Left colon (tissue), 2 donors: ENCODE measurements around the gene RPS13. TPM values are rescaled to one million over a fixed set of nuclear protein-coding genes. Genes with fewer than 3 reads are reported as not detected.
"Not testable (repeated sequence)": the region's sequence is repeated elsewhere in the genome, so short reads cannot be mapped to it uniquely, and the experiment has no call there.

ENCODE experiments used
- ATAC-seq: fragments of 200-7000 bp; cut with Tn5 transposase; one replicate; pipeline ENCODE4 v1.9.1; 2020; ENCODE audit warnings: mild to moderate bottlenecking, moderate library complexity
- DNase-seq, 2 donors: peaks; one replicate each; pipeline ENCODE4 v3.0.0-alpha.2; 2020
- intact Hi-C, 2 donors: fragments of 100-400 bp; cut with DNase I in 1 of 2; cut with micrococcal nuclease in 1 of 2; formaldehyde crosslinking; loops; one replicate each; pipeline versions ENCODE4 v1.11.2 to v1.14.0; 2022; cut with DNase I, micrococcal nuclease
- long read RNA-seq: library from polyadenylated mRNA; unstranded; transcript quantifications from one replicate; pipeline ENCODE4 v2.0.0, GENCODE V29; 2021
- total RNA-seq, 2 donors: library from RNA; stranded (reverse); fragmentation: NEBNext Ultra II Directional; extraction: Animal tissue kit (Norgen Biotek cat#: 25700); gene quantifications; one replicate each; pipeline ENCODE4 v1.2.1, GENCODE V29; 2021
- donor health status: DM: no; HTN: no; CAD: no.
- donor health status: DM: yes; HTN: yes; CAD: no.

Gene RPS13
- total RNA-seq = 100 to 1,000 TPM; 635 to 695 TPM
- long read RNA-seq, transcript RPS13-202 (6 exons, 646 nt) = major isoform, 276 of 282 reads
- long read RNA-seq, partial matches to known transcripts = 1 of 282 reads
- long read RNA-seq, other reads (novel, unspliced or antisense) = 2 of 282 reads

DNA sequence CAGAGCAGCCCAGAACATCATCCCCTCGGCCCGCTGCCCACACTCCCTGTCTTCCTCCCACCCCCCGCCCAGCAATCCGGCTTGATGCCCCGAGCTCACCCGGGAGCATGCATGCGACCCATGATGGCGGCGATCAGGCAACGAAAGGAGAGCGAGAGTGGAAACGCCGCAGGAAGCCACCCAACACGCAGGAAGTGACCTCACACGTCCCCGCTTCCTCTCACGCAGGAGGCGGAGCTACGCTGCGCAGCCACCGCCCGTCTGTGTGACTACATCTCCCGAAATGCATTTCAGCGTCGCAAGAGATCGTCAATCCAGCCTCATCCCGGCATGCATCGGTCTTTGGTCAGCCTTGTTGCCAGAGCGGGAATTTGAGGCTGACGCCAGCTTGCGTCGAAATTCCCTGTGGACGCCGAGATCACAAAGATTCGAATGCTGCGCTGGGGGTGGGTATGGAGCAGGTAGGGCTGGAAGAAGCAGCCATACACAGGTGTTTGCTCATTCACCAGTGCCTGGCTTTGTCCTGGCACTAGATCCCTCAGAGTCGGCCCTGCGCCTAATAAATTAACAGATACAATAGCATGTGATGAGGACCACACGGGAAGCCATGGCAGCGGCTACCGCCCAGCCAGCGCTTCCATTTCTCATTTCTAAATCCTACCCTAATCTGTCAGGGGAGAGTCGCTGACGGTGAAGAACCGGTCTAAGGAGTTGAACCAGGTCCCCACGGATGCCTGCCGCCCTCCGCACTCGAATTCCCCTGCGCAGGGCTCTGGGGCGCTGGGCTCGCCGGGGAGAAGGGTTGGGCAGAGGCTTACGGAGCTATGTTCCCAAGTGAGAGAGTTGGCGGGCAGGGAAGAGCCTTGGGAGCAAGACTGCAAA is at the start of gene RPS13:
RPS13 (minus strand) TSS at position 148 of the 882 bp plus-strand sequence; CDS start at position 122, 26 bp downstream.
- DNase-seq (peak; percentile 95 to 98), ATAC-seq (peak; percentile 95)
- intact Hi-C loops = no loop called here

DNA sequence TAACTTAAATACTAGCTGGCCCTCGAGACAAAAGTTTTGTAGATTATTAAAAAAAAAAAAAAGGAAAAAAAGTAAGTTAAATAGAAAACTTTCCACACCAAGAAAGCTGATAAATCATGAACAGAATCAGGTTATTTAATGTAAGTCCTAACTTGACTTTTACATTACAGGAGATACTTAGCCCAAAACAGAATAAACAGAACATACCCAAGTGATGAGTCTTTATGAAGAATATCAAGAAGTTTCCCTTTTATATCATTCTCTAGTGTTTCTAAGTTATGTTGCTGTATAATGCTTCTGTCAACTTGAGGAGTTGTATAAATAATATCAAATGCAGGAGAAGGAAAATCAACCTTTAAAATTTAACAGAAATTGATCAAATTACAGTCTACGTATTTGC is 44.5 kb upstream of the RPS13 start:
- ATAC-seq (no peak), DNase-seq (no peak)
- intact Hi-C loops = no loop called here

DNA sequence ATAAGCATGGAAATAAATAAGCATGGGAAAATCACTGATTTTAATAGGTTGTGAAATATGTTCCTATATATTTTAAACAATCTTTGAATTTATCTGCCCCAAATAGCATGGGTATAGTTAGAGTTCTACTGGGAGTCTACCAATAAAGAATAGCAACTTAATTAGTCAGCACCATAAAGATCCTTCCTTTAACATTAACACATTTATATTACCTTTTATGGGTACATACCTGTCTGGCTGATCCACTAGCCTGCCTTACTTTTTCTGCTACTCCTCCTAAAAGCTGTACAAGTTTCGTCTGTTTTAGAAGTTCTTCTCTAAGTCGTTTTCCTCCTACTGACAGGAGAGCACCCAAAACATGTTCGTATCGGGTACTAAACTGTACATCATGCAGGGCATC is 39.8 kb upstream of the RPS13 start:
- intact Hi-C loops = no loop called here
- DNase-seq (no peak), ATAC-seq (no peak)

DNA sequence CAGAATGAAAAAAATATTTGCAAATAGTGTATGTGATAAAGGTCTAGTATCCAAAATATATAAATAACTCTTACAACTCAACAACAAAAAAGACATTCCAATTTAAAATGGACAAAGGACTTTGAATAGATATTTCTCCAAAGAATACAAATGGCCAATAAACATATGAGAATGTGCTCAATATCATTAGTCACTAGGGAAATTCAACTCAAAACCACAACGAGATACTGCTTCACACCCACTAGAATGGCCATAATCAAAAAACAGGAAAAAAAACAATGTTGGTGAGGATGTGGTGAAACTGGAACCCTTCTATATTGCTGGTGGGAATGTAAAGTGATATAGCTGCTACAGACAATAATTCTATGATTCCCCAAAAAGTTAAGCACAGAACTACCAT is 38.6 kb upstream of the RPS13 start:
- no peak for ATAC-seq
- intact Hi-C loops = no loop called here
- no peak for DNase-seq

DNA sequence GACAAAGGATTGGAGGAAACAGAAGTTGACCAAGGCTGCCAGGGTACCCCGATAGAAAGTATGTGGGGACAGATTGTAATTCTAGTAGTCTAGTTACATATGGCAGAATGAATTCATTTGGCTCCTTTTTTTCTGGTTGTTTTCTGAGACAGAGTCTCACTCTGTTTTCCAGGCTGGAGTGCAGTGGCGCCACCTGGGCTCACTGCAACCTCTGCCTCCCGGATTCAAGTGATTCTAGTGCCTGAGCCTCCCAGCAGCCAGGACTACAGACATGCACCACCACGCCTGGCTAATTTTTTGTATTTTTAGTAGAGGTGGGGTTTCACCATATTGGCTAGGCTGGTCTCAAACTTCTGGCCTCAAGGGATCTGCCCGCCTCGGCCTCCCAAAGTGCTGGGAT is 30.3 kb upstream of the RPS13 start:
- DNase-seq, intact Hi-C loops, ATAC-seq: not testable (repeated sequence)

DNA sequence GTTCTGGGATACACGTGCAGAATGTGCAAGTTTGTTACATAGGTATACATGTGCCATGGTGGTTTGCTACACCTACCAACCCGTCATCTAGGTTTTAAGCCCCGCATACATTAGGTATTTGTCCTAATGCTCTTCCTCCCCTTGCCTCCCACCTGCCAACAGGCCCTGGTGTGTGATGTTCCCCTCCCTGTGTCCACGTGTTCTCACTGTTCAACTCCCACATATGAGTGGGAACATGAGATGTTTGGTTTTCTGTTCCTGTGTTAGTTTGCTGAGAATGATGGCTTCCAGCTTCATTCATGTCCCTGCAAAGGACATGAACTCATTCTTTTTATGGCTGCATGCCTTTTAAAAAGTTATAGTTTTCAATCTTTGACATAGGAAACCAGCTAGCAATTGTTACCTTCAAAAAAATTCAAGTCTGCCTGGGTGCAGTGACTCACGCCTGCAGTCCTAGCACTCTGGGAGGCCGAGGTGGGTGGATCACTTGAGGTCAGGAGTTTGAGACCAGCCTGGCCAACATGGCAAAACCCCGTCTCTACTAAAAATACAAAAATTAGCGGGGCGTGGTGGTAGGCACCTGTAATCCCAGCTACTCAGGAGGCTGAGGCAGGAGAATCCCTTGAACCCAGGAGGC is 28.1 kb upstream of the RPS13 start:
- DNase-seq, ATAC-seq, intact Hi-C loops: not testable (repeated sequence)

DNA sequence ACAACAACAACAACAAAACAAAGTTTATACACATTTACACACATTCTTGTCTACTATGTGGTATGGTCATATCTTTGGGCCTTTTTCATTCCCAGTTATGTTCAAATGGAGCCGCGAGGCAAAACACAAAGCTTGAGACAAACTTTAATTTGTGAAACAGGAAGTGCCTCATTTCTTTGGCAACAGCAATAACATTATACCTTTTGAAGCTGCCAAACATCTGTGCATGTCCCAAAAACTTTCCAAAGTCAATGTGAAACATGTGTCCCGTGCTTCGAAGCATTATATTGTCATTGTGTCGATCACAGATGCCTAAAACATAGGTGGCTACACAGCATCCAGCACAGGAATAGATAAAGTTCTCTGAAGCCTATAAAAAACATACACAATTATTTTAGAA is 25.0 kb upstream of the RPS13 start:
- intact Hi-C loops = no loop called here
- no peak for DNase-seq
- ATAC-seq = no peak

DNA sequence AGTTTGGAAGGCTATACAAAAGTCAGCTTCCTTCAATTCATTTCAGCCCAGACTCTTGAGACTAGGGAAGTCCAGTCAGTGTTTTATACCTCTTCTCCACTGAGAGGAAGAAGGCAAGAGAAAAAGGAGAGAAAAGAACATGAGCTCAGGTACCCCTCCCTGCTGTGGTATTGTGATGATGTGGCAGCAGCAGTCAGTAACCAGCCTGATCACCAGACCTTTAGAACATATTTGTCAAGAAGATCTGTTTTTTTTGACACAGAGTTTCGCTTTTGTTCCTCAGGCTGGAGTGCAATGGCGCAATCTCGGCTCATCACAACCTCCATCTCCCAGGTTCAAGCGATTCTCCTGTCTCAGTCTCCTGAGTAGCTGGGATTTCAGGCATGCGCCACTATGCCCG is 21.2 kb upstream of the RPS13 start:
- peak; percentile 22 for ATAC-seq

DNA sequence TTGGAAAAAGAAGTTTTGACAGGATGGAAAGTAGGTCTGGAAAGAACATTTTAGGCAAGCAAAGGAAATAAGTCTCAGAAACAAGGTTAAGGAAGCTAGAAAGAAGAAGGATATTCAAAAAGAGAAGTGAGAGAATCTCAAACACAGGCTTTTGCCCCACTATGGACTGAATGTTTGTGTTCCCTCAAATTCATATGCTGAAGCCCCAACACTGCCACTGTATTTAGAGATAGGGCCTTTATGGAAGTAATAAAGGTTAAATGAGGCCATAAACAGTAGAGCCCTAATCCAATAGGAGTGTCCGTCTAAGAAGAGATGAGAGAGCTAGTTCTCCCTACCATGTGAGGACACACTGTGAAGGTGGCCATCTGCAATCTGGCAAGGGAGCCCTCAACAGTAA is 20.6 kb upstream of the RPS13 start:
- no peak for DNase-seq
- peak; percentile 99 for ATAC-seq

More for the DNA sequence above, 21.2 kb upstream of the RPS13 start:
- no peak for DNase-seq
- intact Hi-C loops = no loop called here

DNA sequence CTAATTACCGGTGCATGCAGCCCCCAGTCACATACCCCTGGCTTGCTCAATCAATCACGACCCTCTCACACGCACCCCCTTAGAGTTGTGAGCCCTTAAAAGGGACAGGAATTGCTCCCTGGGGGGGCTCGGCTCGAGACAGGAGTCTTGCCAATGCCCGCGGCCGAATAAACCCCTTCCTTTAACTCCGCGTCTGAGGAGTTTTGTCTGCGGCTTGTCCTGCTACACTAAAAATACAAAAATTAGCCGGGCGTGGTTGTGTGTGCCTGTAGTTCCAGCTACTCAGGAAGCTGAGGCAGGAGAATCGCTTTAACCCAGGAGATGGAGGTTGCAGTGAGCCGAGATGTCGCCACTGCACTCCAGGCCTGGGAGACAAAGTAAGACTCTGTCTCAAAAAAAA is 8.5 kb upstream of the RPS13 start:
- ATAC-seq, DNase-seq, intact Hi-C loops: not testable (repeated sequence)

More for the DNA sequence above, 20.6 kb upstream of the RPS13 start:
- intact Hi-C loops = no loop called here

DNA sequence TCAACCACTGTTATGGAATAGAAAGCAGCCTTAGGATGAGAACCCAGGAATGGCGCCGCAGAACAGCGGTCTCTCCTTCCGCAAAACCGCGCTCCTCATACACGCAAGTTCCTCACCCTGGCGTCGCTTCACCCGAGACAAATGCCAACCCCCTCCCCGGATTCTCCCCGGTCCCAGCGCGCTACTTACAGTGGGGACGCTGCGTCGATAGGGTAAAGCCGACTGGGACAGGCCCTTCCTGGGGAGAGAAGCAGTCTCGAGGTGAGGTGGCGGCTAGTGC is 287 bp downstream of the RPS13 start:
- DNase-seq = no peak
- ATAC-seq = peak; percentile 31
- intact Hi-C loops = no loop called here

DNA sequence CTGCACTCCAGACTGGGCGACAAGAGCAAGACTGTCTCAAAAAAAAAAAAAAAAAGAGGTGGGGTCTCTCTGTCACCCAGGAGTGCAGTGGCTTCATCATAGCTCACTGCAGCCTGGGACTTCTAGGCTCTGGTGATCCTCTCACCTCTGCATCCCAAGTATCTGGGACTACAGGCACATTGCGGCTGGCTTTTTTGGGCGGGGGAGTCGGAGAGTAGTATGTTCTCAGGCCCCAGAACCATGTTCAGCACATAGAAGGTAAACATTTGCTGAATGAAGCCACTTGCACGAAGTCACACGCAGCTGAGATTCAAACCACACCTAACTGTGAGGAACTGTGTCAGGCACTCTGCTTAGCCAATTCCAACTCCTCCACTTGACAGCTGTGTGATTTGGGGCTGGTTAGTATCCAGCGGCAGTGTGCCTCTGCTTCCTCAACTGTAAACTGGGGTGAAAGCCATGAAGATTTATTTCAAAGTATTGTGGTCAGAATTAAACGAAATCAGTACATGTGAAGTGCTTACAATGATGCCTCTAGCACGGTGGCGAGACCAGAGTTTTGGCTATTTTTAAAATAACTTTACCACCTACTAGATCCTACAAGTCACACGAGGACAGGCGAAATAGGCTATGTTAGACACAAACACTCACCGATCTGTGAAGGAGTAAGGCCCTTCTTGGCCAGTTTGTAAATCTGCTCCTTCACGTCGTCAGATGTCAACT is 789 bp downstream of the RPS13 start:
- intact Hi-C loops = no loop called here
- ATAC-seq = peak; percentile 13
- DNase-seq = peak in 1 of 2 donors; percentile 17

DNA sequence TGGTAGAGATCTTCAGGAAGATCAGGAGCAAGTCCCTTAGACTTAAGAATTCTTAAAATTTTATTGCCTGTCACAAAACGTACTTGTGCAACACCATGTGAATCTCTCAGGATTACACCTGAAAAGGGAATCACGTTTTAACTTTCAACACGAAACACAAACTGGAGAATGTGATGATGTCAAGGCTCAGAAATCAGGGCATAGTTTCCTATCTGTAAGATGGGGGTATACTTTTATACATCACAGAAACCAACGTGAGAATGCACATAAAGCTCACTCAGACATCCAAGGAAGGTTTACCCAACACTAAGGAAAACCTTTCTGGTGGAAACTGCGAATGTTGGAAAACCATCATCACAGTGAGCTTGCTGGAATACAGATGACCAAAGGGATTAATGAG is 2.0 kb downstream of the RPS13 start:
- intact Hi-C loops = no loop called here
- DNase-seq (no peak), ATAC-seq (no peak)

DNA sequence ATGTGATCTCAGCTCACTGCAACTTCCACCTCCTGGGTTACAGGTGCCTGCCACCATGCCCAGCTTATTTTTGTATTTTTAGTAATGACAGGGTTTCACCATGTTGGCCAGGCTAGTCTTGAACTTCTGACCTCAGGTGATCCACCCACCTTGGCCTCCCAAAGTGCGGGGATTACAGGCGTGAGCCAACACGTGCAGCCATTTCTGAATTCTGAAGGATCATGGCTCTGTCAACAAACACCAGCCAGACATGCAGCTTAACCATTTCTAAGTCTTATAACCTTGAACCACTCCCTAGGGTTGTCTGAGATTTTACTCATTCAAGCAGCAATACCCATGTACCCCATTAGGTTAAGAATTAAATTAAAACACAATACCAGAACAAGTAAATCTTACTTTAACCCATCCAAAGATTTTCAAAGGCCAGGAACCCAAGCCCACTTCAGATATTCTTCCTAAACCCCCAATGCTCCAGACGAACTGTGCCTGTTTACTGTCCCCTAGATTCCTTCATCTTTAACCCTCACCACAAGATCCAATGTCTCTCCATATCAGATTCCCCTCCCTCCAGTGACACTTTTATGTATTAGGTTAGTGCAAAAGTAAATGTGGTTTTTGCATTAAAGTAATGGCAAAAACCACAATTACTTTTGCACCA is 4.0 kb downstream of the RPS13 start:
- ATAC-seq (no peak), DNase-seq (no peak)
- intact Hi-C loops = no loop called here

DNA sequence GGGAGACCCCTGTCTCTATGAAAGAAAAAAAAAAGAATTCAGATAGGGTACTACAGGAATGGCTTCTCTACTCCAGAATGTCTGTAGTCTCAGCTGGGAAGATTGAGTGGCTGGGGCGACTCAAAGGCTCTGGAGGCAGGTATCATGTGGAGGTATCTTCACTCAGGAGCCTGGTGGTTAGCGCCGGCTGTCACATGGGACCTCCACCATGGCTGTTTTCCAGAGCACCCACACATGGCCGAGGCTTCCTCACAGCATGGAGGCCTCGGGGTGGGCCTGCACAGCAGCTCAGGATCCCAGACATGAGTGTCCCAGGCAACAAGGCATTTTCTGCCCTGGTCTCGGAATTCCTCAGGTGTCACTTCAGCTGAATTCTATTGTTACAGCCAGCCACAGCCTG is 10.1 kb downstream of the RPS13 start:
- ATAC-seq (no peak), DNase-seq (no peak)
- intact Hi-C loops = loop anchor here (10.0 kb wide), 2 partner anchors 123 to 243 kb away; no protein-coding TSS in a partner anchor

DNA sequence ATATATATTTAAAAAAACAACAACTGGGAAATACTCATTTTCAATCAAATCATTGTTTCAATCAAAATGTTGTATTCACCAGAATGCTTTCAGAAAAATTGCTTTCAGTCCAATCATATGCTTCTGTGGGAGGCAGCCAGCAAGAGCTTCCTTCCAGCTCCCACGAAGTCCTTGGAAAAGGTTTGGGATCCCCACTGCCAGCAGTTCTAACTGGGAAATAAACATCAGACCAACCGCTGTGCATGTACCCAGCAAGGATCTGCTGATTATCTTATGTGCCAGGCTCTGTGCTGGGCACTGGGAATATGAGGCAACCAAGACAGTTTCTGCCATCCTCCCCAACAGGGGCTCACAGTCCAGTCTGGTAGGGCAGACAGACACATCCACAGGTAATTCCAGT is 10.8 kb downstream of the RPS13 start:
- ATAC-seq = no peak
- DNase-seq = no peak
- intact Hi-C loops = loop anchor here (10.0 kb wide), 2 partner anchors 122 to 242 kb away; no protein-coding TSS in a partner anchor

DNA sequence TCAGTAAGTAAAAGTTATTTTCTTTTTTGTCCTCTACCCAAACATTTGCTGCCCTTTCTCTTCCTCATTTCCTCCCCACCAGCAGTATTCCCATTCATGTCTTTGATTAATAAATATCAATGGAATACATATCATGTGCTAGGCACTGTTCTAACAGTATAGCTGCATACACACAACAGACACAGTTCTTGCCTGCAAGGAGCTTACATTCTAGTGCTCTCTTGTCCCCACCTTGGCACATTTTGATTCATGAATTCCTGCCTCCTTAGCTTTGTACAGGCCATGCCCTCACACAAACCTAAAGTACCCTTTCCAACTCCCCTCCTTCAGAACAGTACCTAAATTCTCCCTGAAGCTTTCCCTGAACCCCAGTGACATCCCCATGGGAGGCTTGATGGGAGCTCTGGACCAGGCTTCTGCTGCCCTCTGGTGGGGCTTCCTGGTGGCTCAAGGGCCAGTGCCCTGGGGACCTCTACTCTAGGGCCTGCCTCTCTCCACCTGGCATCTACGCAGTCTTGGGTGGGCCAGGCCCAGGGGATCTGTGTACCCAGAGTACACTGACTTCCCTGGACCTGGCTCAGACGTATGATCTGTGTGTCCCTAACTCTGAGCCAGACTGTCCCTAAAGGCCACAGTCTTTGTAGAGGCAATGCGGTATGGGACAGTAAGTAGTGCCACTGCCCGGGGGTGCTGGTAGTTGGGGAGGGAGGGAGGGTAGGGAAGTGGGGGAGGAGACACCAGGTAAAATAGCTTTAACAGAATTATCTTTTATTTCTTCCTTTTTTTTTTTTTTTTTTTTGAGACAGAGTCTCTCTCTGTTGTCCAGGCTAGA is 14.1 kb downstream of the RPS13 start:
- peak; percentile 40 to 82 for DNase-seq
- intact Hi-C loops = loop anchor here (5.0 to 10.0 kb wide), 3 partner anchors 119 to 239 kb away; no protein-coding TSS in a partner anchor
- peak; percentile 97 for ATAC-seq

DNA sequence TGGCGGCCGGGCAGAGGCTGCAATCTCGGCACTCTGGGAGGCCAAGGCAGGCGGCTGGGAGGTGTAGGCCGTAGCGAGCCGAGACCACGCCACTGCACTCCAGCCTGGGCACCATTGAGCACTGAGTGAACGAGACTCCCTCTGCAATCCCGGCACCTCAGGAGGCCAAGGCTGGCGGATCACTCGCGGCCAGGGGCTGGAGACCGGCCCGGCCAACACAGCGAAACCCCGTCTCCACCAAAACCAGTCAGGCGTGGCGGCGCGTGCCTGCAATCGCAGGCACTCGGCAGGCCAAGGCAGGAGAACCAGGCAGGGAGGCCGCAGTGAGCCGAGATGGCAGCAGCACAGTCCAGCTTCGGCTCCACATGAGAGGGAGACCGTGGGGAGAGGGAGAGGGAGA is 26.3 kb downstream of the RPS13 start:
- DNase-seq, ATAC-seq, intact Hi-C loops: not testable (repeated sequence)
